GM12872 (cell line): ENCODE results near the gene LELP1.

Source experiments
- TF ChIP-seq, protein P1 (sequence below): IDR thresholded peaks from 3 replicates; pipeline ENCODE4 v1.5.1; 2011; ENCODE audit warnings: low read depth, mild to moderate bottlenecking, low read length, moderate library complexity; ENCODE audit not compliant: insufficient read depth

Gene LELP1

DNA sequence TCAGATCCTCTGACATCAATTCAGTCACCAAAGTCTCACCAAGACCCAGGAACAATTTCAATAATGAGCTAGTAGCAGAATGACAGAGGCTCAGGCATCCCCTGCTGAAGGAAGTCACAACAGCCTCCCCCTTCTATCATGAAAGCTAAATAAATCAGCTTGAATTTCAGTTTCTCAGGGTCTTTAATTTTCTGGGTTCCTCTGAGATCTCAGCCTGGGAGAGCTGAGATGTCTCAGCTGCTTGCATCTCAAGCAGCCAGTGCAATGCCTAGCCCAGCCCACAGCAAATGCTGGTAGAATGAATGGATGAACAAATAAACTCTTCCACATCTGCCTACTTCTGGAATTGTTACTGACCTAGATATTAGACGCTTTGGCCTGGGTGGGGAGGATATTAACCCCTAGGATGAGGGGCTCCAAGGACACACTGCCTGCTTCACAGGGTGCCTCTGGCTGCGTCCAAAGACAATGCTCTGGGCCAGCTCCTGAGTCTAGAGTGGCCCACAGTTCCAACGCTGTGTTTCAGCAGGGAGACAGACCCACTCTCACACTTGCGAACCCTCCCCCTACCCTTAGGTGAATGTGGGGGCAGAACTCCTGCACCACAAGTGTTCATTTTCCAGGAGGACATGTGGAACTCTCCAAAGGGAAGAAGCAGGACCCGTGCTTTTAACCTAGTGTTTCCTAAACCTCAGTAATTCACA is 45.1 kb downstream of the LELP1 start:
- TF ChIP-seq, protein P1, sequence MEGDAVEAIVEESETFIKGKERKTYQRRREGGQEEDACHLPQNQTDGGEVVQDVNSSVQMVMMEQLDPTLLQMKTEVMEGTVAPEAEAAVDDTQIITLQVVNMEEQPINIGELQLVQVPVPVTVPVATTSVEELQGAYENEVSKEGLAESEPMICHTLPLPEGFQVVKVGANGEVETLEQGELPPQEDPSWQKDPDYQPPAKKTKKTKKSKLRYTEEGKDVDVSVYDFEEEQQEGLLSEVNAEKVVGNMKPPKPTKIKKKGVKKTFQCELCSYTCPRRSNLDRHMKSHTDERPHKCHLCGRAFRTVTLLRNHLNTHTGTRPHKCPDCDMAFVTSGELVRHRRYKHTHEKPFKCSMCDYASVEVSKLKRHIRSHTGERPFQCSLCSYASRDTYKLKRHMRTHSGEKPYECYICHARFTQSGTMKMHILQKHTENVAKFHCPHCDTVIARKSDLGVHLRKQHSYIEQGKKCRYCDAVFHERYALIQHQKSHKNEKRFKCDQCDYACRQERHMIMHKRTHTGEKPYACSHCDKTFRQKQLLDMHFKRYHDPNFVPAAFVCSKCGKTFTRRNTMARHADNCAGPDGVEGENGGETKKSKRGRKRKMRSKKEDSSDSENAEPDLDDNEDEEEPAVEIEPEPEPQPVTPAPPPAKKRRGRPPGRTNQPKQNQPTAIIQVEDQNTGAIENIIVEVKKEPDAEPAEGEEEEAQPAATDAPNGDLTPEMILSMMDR: no peak

DNA sequence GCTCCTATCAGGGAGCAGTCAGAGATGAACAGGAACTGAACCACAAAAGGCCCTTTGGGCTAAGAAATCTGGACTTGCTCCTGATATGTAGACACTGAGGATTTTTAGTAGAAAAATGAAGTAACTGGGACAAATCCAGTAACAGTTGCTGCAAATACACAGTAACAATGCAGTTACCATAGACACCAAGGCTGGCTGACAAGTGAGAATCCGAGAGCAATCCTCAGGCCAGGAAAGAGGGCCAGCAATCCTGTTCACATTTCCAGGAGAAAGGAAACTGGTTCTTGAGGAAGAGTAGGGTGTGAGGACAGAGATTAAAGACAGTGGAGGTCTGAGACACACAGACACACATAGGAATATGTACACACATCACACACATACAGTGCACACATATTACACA is 46.9 kb downstream of the LELP1 start:
- TF ChIP-seq, protein P1: no peak

DNA sequence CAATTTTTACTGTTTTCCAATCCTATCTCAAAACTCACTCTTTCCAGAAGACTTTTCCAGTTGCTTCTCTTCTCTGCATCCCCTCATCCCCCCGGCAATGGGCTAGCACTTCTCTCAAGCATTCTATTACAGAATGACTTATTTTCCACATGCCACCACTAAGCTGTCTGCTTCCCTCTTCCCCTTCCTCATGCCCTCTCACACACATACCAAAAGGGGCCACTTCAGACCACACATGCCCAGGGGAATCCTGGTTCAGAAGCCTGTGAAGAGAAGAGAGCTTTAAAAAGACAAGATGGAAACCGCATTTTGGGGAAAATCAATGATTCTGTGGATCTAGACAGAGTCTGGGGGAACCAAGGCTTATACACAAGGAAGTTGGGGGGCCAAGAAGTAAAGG is 47.9 kb downstream of the LELP1 start:
- TF ChIP-seq, protein P1: no peak

DNA sequence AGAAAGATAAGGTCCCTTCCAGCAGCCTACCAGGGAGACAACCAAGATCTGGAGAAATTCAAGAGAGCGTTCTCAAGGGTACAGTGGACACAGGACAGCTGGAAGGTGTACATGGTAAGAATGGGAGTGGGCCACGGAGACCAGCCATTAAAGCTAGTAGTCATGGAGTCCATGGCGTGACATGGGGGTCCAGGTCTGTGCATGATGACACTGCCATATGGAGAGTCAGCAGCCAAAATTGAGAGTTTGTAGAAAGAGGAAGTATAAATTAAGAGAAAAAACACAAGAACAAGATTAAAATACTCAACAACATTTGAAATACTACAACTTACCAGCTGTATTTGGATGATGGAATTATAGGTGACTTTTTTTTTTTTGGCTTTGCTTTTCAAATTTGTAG is 48.3 kb downstream of the LELP1 start:
- TF ChIP-seq, protein P1: no peak

DNA sequence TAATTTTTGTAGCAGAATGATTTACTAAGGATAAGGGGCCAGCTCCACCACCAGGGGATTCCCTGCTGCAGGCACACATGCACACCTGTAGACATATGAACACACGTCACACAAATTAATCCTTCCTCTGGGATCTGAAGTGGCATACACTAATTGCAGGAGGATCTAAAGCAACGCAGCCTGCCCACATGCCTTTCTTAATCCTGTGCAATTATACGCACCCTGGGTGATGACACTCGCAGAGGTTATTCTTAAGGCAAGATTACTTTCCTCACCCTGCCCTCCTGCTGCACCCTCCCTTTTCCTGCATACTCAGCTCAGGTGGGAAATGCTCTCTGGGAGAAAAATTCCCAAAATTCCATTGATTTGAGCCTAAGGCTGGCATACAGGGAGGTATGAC is 48.8 kb downstream of the LELP1 start:
- TF ChIP-seq, protein P1: no peak

DNA sequence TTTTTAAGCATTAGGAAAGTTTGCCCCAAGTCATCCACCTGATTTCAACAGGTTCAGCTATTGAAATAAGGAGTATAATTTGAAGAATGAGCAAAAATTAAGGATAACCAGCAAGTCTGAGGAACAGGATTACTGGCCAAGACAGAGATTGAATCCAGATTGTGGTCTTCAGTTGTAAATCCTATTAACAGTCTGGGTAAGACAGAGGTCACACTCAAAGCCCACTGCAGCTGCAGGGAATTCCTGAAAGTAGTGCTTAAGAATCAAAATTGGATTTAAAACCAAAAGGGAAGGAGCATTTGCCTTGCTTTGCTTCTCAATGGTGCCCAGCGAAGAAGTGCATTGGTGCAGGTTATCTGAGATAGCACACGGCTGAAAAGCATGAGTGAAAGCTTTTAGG is 49.8 kb downstream of the LELP1 start:
- TF ChIP-seq, protein P1: no peak

DNA sequence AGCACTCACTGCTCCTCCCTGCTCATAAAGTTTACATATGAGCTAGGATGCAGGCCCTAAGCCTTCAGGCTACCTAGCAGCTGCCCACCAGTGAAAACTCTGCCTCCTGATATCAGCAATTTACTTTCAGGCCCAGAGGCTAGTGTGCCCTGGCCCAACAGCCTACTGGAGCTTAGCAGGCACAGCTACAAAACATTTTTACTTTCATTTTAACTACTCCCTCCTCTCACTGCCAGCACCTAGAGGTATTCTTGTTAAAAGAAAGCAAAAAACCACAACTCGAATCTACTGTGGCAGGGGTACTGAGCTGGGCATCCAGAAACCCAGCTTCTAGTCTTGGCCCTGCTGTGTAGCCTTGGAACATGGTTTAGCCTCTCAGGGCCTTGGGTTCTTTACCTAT is 50.5 kb downstream of the LELP1 start:
- TF ChIP-seq, protein P1: no peak
